ENCODE data around the gene IQSEC1.

Gene IQSEC1

GRCh38 chr3:13046569-13047274, 26.5 kb downstream of the IQSEC1 start:
- no peak for DNase-seq

DNA sequence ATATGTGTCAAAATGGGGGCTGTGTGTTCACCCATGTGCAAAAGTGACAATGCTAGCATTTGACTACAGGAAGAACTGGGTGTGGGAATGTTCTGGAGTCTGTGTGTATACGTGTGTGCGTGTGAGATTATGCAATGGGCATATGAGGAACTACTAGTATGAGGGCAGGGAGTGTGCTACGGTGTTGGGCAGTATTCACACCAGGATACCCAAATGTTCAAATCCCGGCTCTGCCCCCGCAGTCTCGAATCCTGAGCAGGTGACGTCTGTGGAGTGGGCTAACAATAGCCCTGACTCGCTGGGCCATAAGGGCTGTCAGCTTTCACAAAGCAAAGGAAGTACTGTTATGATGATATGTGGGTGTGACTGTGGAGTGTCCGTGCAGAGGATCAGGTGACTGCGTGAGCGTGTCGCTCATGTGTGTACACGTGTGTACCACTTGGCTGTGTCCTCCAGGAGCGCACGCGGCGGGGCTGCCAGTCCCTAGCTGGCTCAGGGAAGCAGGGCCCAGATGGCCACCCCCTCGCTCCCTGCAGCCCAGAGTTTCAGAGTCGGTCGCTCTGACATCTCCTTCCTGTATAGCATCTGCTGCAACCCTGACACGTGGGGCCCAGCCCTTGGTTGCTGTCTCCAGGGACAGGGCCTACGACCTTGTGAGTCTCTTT, 27.2 kb downstream of the IQSEC1 start:
- DNase-seq = peak in 1 of 6 experiments; percentile 12

DNA sequence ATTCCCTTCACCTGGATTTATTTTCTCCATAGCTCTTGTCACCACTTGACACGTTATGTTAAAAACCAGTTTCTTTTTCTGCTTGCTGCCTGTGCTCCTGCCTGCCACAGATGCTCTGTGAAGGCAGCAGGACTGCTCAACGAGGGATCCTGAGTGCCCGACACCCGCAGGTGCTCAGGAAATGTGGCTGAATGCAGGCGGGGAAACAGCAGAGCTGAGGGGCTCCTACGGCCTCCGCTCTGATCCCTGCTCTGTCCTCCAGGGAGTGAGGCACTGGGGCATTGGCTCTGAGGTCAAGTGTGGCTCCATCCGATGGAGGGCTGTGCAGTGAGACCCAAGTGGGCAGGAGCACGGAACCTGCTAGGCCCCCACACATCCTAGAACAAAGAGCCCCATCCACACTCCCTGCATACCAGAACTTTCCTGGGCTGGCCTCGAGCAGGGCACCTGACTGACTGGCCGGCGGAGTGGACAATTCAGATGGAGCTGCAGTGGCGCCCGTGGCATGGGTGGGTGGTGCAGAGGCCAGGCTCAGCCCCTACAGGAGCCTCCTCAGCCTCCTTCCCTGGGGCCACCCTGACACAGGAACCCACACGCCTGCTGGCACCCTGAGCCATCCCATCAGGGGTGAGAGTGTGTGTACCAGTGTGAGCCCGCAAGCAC, 27.9 kb downstream of the IQSEC1 start:
- DNase-seq = no peak

- DNase-seq = no peak
These were observed 28.6 kb downstream of the IQSEC1 start for GRCh38 chr3:13044496-13045240.

DNA sequence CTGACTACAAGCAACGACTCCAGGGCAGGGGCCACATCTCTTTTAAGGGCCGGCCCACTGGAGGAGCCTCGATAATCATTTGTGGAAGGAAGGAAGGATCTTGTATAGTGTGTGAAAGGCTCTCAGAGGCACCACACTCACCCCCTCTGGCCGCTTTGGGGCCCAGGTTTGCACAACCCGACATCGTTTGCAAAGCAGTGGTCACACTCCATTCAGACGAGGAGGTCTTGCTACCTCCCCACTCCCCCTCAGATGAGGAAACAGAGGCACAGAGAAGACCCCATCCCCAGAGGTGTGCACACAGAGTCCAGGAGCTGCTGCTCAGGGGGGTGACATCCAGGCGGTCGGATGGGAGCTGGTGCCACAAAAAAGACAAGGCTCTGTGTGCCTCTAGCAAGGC, 29.6 kb downstream of the IQSEC1 start:
- DNase-seq = no peak

DNA sequence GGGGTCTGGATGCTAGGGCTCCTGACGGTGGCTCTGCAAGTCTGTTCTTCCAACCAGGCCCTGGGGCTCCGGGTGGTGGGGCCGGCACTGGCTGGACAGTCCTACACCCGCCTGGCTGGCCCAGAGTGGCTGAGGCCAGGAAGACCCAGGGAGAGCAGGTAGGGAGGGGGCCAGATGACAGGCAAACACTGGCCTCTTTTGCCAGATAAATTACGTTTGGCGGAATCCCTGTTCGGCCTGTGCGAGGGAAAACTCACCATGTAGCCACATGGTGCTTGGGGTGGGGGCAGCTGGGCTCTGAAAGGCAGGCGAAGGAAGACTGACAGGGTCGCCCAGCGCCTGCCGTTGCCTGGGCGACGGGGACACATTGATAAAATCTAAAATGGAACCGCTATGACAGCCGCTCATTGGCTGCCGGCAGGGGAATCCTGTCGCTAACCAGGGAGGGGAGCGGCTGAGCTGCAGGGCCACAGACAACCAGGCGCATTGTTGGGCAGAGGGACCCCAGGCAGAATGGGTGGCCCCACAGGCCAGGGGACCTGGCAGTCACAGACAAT, 30.4 kb downstream of the IQSEC1 start:
- DNase-seq = no peak

GRCh38 chr3:13042127-13042701, 31.0 kb downstream of the IQSEC1 start:
- DNase-seq = no peak

- no peak for DNase-seq
These were observed 32.0 kb downstream of the IQSEC1 start for GRCh38 chr3:13041113-13041776.

DNA sequence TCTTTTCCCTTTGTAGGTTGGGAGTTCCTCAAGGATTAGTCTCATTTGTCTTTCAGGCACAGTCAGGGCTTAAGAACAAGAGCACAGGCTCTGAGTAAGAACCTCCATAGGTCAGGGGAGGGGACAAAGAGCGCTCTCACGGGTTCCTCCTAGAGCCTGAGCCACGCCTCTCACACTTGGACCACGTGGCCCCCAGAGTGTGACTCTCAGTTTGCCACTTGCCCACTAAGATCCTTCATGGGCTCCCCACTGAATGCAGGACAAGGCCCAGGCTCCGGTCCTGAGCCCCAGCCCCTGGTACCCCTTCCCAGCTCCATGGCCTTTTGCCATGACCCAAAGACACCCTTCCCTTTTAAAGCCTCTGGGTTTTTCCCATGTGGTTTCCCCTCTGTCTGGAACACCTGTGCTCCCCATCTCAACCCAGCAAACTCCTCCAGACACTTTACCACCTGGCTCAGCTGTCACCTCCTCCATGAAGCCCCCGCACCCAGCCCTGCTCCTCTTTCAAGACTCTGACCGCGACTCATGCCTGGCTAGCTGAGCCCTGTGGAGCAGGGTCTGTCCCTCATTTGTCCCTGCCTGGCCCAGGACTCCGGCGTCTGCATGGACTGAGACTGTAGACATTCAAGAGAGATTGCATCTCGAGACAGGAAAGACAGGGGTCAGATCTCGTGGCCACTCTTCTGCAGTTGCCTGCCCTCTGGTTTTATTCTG, 32.7 kb downstream of the IQSEC1 start:
- no peak for DNase-seq

DNA sequence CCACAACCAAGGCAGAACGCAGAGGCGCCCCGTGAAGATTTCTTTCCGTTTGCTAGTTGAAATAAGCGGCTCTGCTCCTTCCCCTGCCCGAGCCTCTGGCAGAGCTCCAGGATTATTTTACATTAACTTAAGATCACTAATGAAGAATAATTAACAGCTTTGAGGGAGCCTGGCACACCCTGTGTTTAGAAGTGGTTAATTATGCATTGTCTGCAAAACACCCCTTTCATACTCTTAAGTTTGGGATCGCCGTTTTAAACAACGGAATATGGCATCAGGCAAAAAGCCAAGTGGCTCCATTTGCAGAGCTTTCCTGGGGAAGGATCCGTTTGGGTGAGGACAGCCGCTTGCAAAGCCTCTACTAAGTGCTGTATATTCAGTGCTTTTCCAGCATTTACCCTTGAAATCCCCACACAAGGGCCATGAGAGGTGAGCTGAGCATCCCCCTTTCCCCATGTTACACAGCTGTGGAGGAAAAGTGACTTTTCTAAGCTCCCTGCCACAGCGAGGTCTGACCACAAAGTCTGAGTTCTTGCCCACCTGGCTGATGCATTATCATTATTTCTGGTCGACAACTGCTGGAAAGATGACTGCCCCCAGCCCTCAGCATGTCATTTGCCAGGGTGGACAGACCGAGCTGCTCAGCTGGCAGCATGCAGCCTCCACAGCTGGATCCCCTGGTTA, 33.9 kb downstream of the IQSEC1 start:
- DNase-seq = no peak

DNA sequence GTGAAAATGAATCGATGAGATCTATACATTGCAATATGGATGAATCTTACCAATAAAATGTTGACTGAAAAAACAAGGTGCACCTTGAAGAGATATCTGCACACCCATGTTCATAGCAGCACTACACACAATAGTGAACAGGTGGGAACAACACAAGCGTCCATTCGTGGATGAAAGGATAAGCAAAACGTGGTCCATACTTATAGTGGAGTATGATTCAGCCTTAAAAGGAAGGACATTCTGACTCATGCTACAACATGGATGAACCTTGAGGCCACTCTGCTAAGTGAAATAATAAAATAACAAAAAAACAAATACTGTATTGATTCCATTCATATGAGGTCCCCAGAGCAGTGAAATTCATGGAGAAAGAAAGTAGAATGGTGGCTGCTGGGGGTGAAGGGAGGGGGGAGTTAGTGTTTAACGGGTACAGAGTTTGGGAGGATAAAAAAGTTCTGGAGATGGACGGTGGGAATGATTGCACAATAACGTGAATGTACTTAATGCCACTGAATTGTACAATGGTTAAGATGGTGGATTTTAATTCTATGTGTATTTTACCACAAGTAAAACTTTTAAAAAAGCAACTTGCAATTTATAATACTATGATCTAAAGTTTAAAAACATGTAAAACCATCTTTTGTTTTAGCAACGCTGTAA, 35.6 kb downstream of the IQSEC1 start:
- no peak for DNase-seq

- no peak for DNase-seq
These were observed 38.4 kb downstream of the IQSEC1 start for GRCh38 chr3:13034861-13035260.

DNA sequence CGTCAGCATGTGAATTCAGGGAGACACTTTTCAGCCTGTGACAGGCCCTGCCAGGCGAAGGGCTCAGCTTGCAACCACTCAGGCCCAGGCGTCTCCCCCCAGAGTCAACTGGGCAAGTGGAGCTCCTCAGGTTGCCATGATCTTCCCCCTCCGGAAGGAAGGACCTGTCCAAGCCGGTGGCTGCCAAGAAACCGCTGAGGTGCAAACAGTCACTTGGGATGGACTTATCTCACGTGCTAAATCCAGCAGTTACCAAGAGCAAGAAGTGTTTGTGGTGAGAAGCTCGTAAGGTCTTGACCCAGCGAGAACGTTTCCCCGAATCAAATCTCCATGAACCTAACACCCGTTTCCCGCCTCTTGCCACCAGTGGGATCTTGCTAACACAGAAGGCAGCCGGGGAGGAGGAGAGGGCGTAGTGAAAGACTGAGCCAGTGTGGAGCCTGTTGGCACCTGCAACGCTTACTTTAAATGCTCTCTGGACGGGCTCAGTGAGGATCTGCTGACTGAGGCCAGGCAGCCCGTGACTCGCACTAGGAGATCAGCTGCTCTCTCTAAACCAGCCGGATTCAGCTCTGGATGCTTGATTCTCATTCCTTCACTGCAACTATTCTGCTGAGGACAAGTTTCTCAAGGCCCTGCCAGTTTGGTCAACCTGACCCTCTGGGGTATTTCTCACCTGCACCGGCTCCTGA, 39.0 kb downstream of the IQSEC1 start:
- no peak for DNase-seq

GRCh38 chr3:13032206-13032605, 41.0 kb downstream of the IQSEC1 start:
- DNase-seq = no peak

DNA sequence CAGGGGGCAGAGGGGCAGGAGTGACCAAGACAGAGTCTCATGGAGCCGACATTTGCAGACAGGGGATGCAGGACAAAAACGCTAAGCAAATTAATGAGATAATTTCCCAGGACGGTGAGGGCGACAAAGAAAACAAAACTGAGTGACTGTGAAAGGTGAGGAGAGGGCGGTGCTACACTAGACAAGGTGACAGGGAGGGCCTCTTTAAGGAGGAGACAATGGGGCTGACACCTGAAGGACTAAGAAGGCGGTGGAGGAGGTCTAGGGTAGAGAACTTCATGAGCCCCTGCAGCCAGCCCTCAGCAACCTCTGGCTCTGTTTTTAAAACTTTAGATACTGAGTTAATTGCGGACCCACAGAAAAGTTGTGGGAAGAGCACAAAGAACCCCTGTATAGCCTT, 41.6 kb downstream of the IQSEC1 start:
- no peak for DNase-seq

DNA sequence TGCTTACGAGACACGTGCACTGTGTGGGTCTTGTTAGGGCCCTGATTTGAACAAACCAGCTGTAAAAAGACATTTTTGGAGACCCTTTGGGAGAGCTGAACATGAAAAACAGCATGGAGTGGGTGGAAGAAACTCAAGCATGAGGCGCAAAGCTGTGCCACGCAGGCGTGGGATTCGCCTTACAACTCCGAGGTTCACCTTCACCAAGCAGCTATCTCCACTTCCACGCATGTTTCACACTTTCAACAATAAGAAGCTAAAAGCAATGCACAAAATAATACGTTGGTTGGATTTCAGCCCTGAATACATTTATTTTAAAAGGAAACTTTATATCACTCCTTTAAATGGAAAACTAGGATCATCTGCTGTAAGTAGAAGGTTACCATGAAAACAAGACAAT, 42.5 kb downstream of the IQSEC1 start:
- no peak for DNase-seq

- DNase-seq = no peak
These were observed 45.0 kb downstream of the IQSEC1 start for GRCh38 chr3:13028010-13028821.

- DNase-seq = no peak
These were observed 46.1 kb downstream of the IQSEC1 start for GRCh38 chr3:13027154-13027553.

DNA sequence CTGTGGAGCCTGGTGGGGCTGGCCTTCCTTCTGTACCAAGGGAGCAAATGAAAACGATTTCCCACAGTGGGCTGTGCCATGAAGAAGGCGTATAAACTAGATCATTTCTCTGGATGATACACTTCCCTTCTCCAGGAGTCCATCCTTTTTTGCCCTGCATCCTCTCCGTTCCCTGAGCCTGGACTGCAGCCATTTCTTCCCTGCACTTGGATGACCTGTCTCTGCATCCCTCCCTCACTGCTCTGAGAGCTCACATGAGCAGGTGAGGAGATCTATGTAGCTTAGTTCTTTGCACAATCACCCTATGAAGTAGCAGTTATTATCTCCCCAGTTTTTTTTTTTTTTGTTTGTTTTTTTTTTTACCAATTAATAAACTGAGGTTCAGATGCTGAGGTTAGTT, 46.7 kb downstream of the IQSEC1 start:
- no peak for DNase-seq
